CD14-positive monocyte (primary cell): ENCODE data around the gene CHEK1. TPM values are rescaled to one million over a fixed set of nuclear protein-coding genes. Genes with fewer than 3 reads are reported as not detected.

Source experiments
- DNase-seq, 3 donors: peaks; one replicate each; pipeline ENCODE4 v3.0.0-alpha.2; 2011 to 2022
- H2AFZ ChIP-seq: 2 replicates; pipeline ENCODE4 v1.6.0; 2012; ENCODE audit warnings: mild to moderate bottlenecking, low read depth, low read length, inconsistent platforms; ENCODE audit not compliant: insufficient read depth, poor library complexity, severe bottlenecking
- H3K27ac ChIP-seq, 2 donors: 1 replicate in 1 of 2; 2 replicates in 1 of 2; pipeline ENCODE4 v1.5.1; 2012 to 2013; ENCODE audit warnings: low read length in 2 of 2, control low read depth in 1 of 2, inconsistent platforms in 1 of 2, low read depth in 1 of 2, mild to moderate bottlenecking in 1 of 2
- H3K27me3 ChIP-seq, 2 donors: one replicate each; pipeline versions ENCODE4 v1.6.0 to v1.6.1; 2011 to 2013; ENCODE audit warnings: low read length in 2 of 2; ENCODE audit not compliant: control insufficient read depth in 2 of 2, insufficient read depth in 2 of 2
- H3K36me3 ChIP-seq, 2 donors: replicated peaks in 1 of 2; 1 replicate in 1 of 2; 2 replicates in 1 of 2; pipeline versions ENCODE4 v1.5.1 to v1.6.1; 2012 to 2013; ENCODE audit warnings: low read length in 2 of 2, control low read depth in 1 of 2, inconsistent platforms in 1 of 2, mild to moderate bottlenecking in 1 of 2; ENCODE audit not compliant: insufficient read depth in 2 of 2, control insufficient read depth in 1 of 2
- H3K4me1 ChIP-seq, 2 donors: 1 replicate in 1 of 2; 2 replicates in 1 of 2; pipeline versions ENCODE4 v1.5.1 to v1.6.1; 2012 to 2013; ENCODE audit warnings: low read length in 2 of 2, control low read depth in 1 of 2, inconsistent platforms in 1 of 2, mild to moderate bottlenecking in 1 of 2, moderate library complexity in 1 of 2; ENCODE audit not compliant: insufficient read depth in 2 of 2, control insufficient read depth in 1 of 2
- H3K4me2 ChIP-seq: replicated peaks from 2 replicates; pipeline ENCODE3; 2012; ENCODE audit warnings: low read length, moderate library complexity, mild to moderate bottlenecking; ENCODE audit not compliant: poor library complexity, severe bottlenecking; ENCODE audit errors: extremely low read depth
- H3K4me3 ChIP-seq, 3 experiments: fragments of 200-600 bp in 1 of 3; sonication (generic) in 1 of 3; replicated peaks in 1 of 3; 1 replicate in 2 of 3; 2 replicates in 1 of 3; pipeline ENCODE4 v1.5.1; 2011 to 2013; ENCODE audit warnings: low read length in 3 of 3, mild to moderate bottlenecking in 3 of 3, control low read depth in 2 of 3, low read depth in 2 of 3, inconsistent platforms in 1 of 3, moderate library complexity in 1 of 3
- H3K79me2 ChIP-seq: 2 replicates; pipeline ENCODE4 v1.6.0; 2012; ENCODE audit warnings: mild to moderate bottlenecking, control low read depth, inconsistent platforms, low read length, moderate library complexity; ENCODE audit not compliant: insufficient read depth
- H3K9ac ChIP-seq: 2 replicates; pipeline ENCODE4 v1.6.0; 2017; ENCODE audit warnings: low read length, mild to moderate bottlenecking; ENCODE audit not compliant: insufficient read depth, poor library complexity, severe bottlenecking
- H3K9me3 ChIP-seq, 2 donors: replicated peaks in 1 of 2; 1 replicate in 1 of 2; 2 replicates in 1 of 2; pipeline versions ENCODE4 v1.5.1 to v1.6.1; 2012 to 2013; ENCODE audit warnings: low read length in 2 of 2, control low read depth in 1 of 2; ENCODE audit not compliant: control insufficient read depth in 1 of 2, insufficient read depth in 1 of 2
- H4K20me1 ChIP-seq: 2 replicates; pipeline ENCODE4 v1.6.0; 2012; ENCODE audit warnings: mild to moderate bottlenecking, low read length, control low read depth, moderate library complexity; ENCODE audit not compliant: insufficient read depth
- H3K27ac Mint-ChIP-seq, 7 donors: one replicate each; pipeline ENCODE4 v1.8.0; 2020; ENCODE audit warnings: mild to moderate bottlenecking in 7 of 7, mixed read lengths in 7 of 7, moderate library complexity in 6 of 7, inconsistent platforms in 2 of 7
- H3K27me3 Mint-ChIP-seq, 3 donors: one replicate each; pipeline ENCODE4 v1.8.0; 2021 to 2022; ENCODE audit warnings: low read depth in 3 of 3, mild to moderate bottlenecking in 3 of 3, mixed read lengths in 3 of 3, moderate library complexity in 3 of 3, inconsistent platforms in 1 of 3
- H3K36me3 Mint-ChIP-seq, 2 donors: one replicate each; pipeline ENCODE4 v1.8.0; 2020; ENCODE audit warnings: mixed read lengths in 2 of 2, inconsistent platforms in 1 of 2, mild to moderate bottlenecking in 1 of 2
- H3K4me1 Mint-ChIP-seq: one replicate; pipeline ENCODE4 v1.8.0; 2020; ENCODE audit warnings: mild to moderate bottlenecking, mixed read lengths
- H3K4me3 Mint-ChIP-seq, 2 donors: one replicate each; pipeline ENCODE4 v1.8.0; 2020; ENCODE audit warnings: mild to moderate bottlenecking in 2 of 2, mixed read lengths in 2 of 2, moderate library complexity in 1 of 2
- H3K9me3 Mint-ChIP-seq, 7 donors: one replicate each; pipeline ENCODE4 v1.8.0; 2020 to 2022; ENCODE audit warnings: mixed read lengths in 7 of 7, mild to moderate bottlenecking in 6 of 7, moderate library complexity in 6 of 7, inconsistent platforms in 2 of 7
- WGBS: methylation state at CpG from one replicate; pipeline ENCODE4 v1.1.5; 2013; ENCODE audit warnings: missing lambda C conversion rate; ENCODE audit not compliant: insufficient coverage; 5-methylcytosine and 5-hydroxymethylcytosine counted together
- intact Hi-C, 2 donors: fragments of 100-400 bp; cut with micrococcal nuclease; formaldehyde crosslinking; loops; one replicate each; pipeline versions ENCODE4 v1.15.0 to v1.15.1; 2023
- polyA plus RNA-seq, 3 donors: library from polyadenylated mRNA; depleted of rRNA in 1 of 3; unstranded in 2 of 3; stranded (reverse) in 1 of 3; fragments of 300-500 nt in 2 of 3; fragments of >200 nt in 1 of 3; fragmentation: Illumina TruSeq in 2 of 3; gene quantifications; 1 replicate in 2 of 3; 2 replicates in 1 of 3; pipeline ENCODE4 v1.2.3, GENCODE V29; 2012 to 2021
- TF ChIP-seq, protein P1 (sequence below): fragments of 200-600 bp; IDR thresholded peaks from one replicate; pipeline ENCODE4 v1.8.0; 2022; ENCODE audit warnings: antibody characterized with exemption, mild to moderate bottlenecking

CHEK1 gene
- polyA plus RNA-seq, 3 donors = 0.18 to 0.55 (median 0.43) TPM

GRCh38 chr11:125671561-125671960 lies 46.6 kb downstream of the CHEK1 start:
- Histone ChIP-seq H3K79me2 (no peaks in the 10 kb centered on the region), H3K4me1 (no peaks in the 10 kb centered on the region), H3K4me2 (no peak overlapping the region), H4K20me1 (no peaks in the 10 kb centered on the region), H3K27ac (no peak overlapping the region), H3K9ac (no peak overlapping the region), H3K9me3 (no peaks in the 10 kb centered on the region), H3K4me3 (no peak overlapping the region), H3K36me3 (peaks cover 3 to 29% of the 10 kb centered on the region in 2 donors), H2AFZ (no peak overlapping the region), H3K27me3 (no peaks in the 10 kb centered on the region)
- H3K9me3 Mint-ChIP-seq = peaks cover 0 to 2% (median 0%) of the 10 kb centered on the region in 7 donors
- no CpG with 5 or more reads among the region's 2 CpGs for WGBS
- no peak overlapping the region for H3K27ac Mint-ChIP-seq
- H3K4me3 Mint-ChIP-seq = no peak overlapping the region
- DNase-seq = no peak
- H3K36me3 Mint-ChIP-seq = peaks cover 26 to 37% of the 10 kb centered on the region in 2 donors
- H3K27me3 Mint-ChIP-seq = no peaks in the 10 kb centered on the region
- TF ChIP-seq, protein P1, sequence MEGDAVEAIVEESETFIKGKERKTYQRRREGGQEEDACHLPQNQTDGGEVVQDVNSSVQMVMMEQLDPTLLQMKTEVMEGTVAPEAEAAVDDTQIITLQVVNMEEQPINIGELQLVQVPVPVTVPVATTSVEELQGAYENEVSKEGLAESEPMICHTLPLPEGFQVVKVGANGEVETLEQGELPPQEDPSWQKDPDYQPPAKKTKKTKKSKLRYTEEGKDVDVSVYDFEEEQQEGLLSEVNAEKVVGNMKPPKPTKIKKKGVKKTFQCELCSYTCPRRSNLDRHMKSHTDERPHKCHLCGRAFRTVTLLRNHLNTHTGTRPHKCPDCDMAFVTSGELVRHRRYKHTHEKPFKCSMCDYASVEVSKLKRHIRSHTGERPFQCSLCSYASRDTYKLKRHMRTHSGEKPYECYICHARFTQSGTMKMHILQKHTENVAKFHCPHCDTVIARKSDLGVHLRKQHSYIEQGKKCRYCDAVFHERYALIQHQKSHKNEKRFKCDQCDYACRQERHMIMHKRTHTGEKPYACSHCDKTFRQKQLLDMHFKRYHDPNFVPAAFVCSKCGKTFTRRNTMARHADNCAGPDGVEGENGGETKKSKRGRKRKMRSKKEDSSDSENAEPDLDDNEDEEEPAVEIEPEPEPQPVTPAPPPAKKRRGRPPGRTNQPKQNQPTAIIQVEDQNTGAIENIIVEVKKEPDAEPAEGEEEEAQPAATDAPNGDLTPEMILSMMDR = no peak
- intact Hi-C loops = no loop called here
- H3K4me1 Mint-ChIP-seq = no peaks in the 10 kb centered on the region

GRCh38 chr11:125674210-125674609 lies 49.2 kb downstream of the CHEK1 start:
- no peaks in the 10 kb centered on the region for H4K20me1 ChIP-seq
- TF ChIP-seq, protein P1 = no peak
- H3K27ac ChIP-seq = no peak overlapping the region
- no peak overlapping the region for H3K4me2 ChIP-seq
- peaks cover 3 to 36% of the 10 kb centered on the region in 2 donors for H3K36me3 ChIP-seq
- H3K4me1 ChIP-seq = no peaks in the 10 kb centered on the region
- no peaks in the 10 kb centered on the region for H3K4me1 Mint-ChIP-seq
- no peaks in the 10 kb centered on the region for H3K9me3 ChIP-seq
- H2AFZ ChIP-seq = no peak overlapping the region
- no peak for DNase-seq
- H3K27ac Mint-ChIP-seq = no peak overlapping the region
- no peaks in the 10 kb centered on the region for H3K27me3 ChIP-seq
- H3K4me3 Mint-ChIP-seq = no peak overlapping the region
- intact Hi-C loops = no loop called here
- peaks cover 25 to 32% of the 10 kb centered on the region in 2 donors for H3K36me3 Mint-ChIP-seq
- no peak overlapping the region for H3K9ac ChIP-seq
- H3K4me3 ChIP-seq = no peak overlapping the region
- WGBS = 71% methylated on average over 1 of the region's 2 CpGs
- no peaks in the 10 kb centered on the region for H3K79me2 ChIP-seq
- no peaks in the 10 kb centered on the region for H3K9me3 Mint-ChIP-seq
- H3K27me3 Mint-ChIP-seq = no peaks in the 10 kb centered on the region
